HepG2 (cell line): ENCODE measurements around the gene TRAF4. TPM values are rescaled to one million over a fixed set of nuclear protein-coding genes. Genes with fewer than 3 reads are reported as not detected.

Experiments used
- ARID4A ChIP-seq: sonication (generic); formaldehyde crosslinking; IDR thresholded peaks from 2 replicates; pipeline ENCODE4 v1.5.0; 2020; ENCODE audit warnings: mild to moderate bottlenecking, missing genetic modification reagents, borderline replicate concordance
- ELF1 ChIP-seq: sonication (generic); formaldehyde crosslinking; IDR thresholded peaks from 2 replicates; pipeline ENCODE4 v1.4.0; 2020; ENCODE audit warnings: missing genetic modification reagents
- MIER3 ChIP-seq: IDR thresholded peaks from 2 replicates; pipeline ENCODE4 v1.6.1; 2016; ENCODE audit warnings: missing compliant biosample characterization, borderline replicate concordance
- MYNN ChIP-seq: sonication (generic); formaldehyde crosslinking; IDR thresholded peaks from 2 replicates; pipeline ENCODE4 v1.4.0; 2020; ENCODE audit warnings: mild to moderate bottlenecking, low read depth, missing genetic modification reagents
- NR0B2 ChIP-seq: sonication (generic); formaldehyde crosslinking; IDR thresholded peaks from 2 replicates; pipeline ENCODE4 v1.4.0; 2020; ENCODE audit warnings: mild to moderate bottlenecking, missing genetic modification reagents
- NR2F6 ChIP-seq, 2 experiments: IDR thresholded peaks; 2 replicates each; pipeline ENCODE4 v1.6.1; 2016; ENCODE audit warnings: antibody characterized with exemption in 1 of 2, mild to moderate bottlenecking in 1 of 2
- RFX5 ChIP-seq: IDR thresholded peaks from 2 replicates; pipeline ENCODE4 v1.6.1; 2011; ENCODE audit warnings: low read depth, low read length, improper control_type of control experiment
- SMAD1 ChIP-seq: sonication (generic); formaldehyde crosslinking; IDR thresholded peaks from 2 replicates; pipeline ENCODE4 v1.4.0; 2020; ENCODE audit warnings: missing genetic modification reagents, low read depth, mild to moderate bottlenecking, borderline replicate concordance
- SOX6 ChIP-seq, 2 experiments: fragments of 450-650 bp in 1 of 2; sonication (generic) in 1 of 2; formaldehyde crosslinking in 1 of 2; IDR thresholded peaks; 2 replicates each; pipeline versions ENCODE4 v1.4.0 to v1.6.1; 2017 to 2020; ENCODE audit warnings: antibody characterized with exemption in 1 of 2, mild to moderate bottlenecking in 1 of 2, missing genetic modification reagents in 1 of 2
- SP4 ChIP-seq: sonication (generic); formaldehyde crosslinking; IDR thresholded peaks from 2 replicates; pipeline ENCODE4 v1.8.1; 2023; ENCODE audit warnings: mild to moderate bottlenecking, missing genetic modification reagents
- TARDBP ChIP-seq: sonication (generic); formaldehyde crosslinking; IDR thresholded peaks from 2 replicates; pipeline ENCODE4 v1.8.0; 2022; ENCODE audit warnings: mild to moderate bottlenecking, missing genetic modification reagents
- TGIF2 ChIP-seq: IDR thresholded peaks from 2 replicates; pipeline ENCODE4 v1.6.1; 2016; ENCODE audit warnings: control low read depth, missing compliant biosample characterization
- ZKSCAN5 ChIP-seq: sonication (generic); formaldehyde crosslinking; IDR thresholded peaks from 2 replicates; pipeline ENCODE4 v1.5.1; 2020; ENCODE audit warnings: mild to moderate bottlenecking, missing genetic modification reagents
- ZNF136 ChIP-seq: sonication (generic); formaldehyde crosslinking; IDR thresholded peaks from 2 replicates; pipeline ENCODE4 v1.8.1; 2022; ENCODE audit warnings: low read depth, mild to moderate bottlenecking, moderate library complexity, missing genetic modification reagents
- ZNF572 ChIP-seq: sonication (generic); formaldehyde crosslinking; IDR thresholded peaks from 2 replicates; pipeline ENCODE4 v1.5.1; 2020; ENCODE audit warnings: mild to moderate bottlenecking, missing genetic modification reagents
- polyA plus RNA-seq, 8 experiments: library from polyadenylated mRNA; depleted of rRNA in 3 of 8; stranded (reverse) in 7 of 8; unstranded in 1 of 8; fragments of >200 nt; fragmentation: Illumina TruSeq in 4 of 8; extraction: Trizol in 4 of 8; gene quantifications; 2 replicates each; pipeline versions ENCODE4 v1.2.1 to v1.2.3, GENCODE V29; 2011 to 2016; ENCODE audit warnings: low read depth in 4 of 8, missing spikeins in 1 of 8, mixed read lengths in 1 of 8; ENCODE audit not compliant: insufficient read depth in 1 of 8
- total RNA-seq, 5 experiments: library from RNA; depleted of rRNA; stranded (reverse); fragments of >200 nt; fragmentation: Illumina TruSeq; extraction: Trizol; gene quantifications; 2 replicates each; pipeline ENCODE4 v1.2.3, GENCODE V29; 2016; ENCODE audit warnings: low read depth in 1 of 5
- TF ChIP-seq, protein P1 (sequence below): sonication (generic); formaldehyde crosslinking; IDR thresholded peaks from 2 replicates; pipeline ENCODE4 v1.4.0; 2020; ENCODE audit warnings: missing genetic modification reagents, borderline replicate concordance
- TF ChIP-seq, protein P2 (sequence below): IDR thresholded peaks from 2 replicates; pipeline ENCODE4 v1.6.1; 2018; ENCODE audit warnings: missing genetic modification reagents, mild to moderate bottlenecking, missing compliant biosample characterization
- TF ChIP-seq, protein P3 (sequence below): sonication (generic); formaldehyde crosslinking; IDR thresholded peaks from 2 replicates; pipeline ENCODE4 v1.5.1; 2020; ENCODE audit warnings: missing genetic modification reagents, mild to moderate bottlenecking, borderline replicate concordance

TRAF4 gene
- total and polyA plus RNA-seq, 2 of the 13 experiments (the other 11 are each of a cell fraction or from before 2014, with no cell fraction given) = 86.0 to 89.9 TPM

- TF ChIP-seq NR0B2 (CRISPR knock-in tag) (peak; percentile 34; the same call in 1 of the 2 replicates), MIER3 (CRISPR knock-in tag) (0 out of 2 replicates have a peak, but pooled peaks have one; percentile 15), ZNF136 (no peak), SOX6 (IDR thresholded peaks at IDR 0.05) (no peak), SOX6 (CRISPR knock-in tag; IDR thresholded peaks at IDR 0.05) (peak; percentile 33), MYNN (CRISPR knock-in tag) (0 out of 2 replicates have a peak, but pooled peaks have one; percentile 5), ELF1 (CRISPR knock-in tag) (peak; percentile 57), SP4 (CRISPR knock-in tag) (peak; percentile 88), TGIF2 (CRISPR knock-in tag) (no peak), SMAD1 (0 out of 2 replicates have a peak, but pooled peaks have one; percentile 41), NR2F6 (IDR thresholded peaks at IDR 0.05) (no peak), NR2F6 (CRISPR knock-in tag; IDR thresholded peaks at IDR 0.05) (peak; percentile 50), ZKSCAN5 (CRISPR knock-in tag) (no peak), ZNF572 (no peak), ARID4A (CRISPR knock-in tag) (peak; percentile 85), RFX5 (no peak), TARDBP (CRISPR knock-in tag) (peak; percentile 45; the same call in 1 of the 2 replicates)
- TF ChIP-seq, protein P1, sequence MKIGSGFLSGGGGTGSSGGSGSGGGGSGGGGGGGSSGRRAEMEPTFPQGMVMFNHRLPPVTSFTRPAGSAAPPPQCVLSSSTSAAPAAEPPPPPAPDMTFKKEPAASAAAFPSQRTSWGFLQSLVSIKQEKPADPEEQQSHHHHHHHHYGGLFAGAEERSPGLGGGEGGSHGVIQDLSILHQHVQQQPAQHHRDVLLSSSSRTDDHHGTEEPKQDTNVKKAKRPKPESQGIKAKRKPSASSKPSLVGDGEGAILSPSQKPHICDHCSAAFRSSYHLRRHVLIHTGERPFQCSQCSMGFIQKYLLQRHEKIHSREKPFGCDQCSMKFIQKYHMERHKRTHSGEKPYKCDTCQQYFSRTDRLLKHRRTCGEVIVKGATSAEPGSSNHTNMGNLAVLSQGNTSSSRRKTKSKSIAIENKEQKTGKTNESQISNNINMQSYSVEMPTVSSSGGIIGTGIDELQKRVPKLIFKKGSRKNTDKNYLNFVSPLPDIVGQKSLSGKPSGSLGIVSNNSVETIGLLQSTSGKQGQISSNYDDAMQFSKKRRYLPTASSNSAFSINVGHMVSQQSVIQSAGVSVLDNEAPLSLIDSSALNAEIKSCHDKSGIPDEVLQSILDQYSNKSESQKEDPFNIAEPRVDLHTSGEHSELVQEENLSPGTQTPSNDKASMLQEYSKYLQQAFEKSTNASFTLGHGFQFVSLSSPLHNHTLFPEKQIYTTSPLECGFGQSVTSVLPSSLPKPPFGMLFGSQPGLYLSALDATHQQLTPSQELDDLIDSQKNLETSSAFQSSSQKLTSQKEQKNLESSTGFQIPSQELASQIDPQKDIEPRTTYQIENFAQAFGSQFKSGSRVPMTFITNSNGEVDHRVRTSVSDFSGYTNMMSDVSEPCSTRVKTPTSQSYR (CRISPR knock-in tag) = 0 out of 2 replicates have a peak, but pooled peaks have one; percentile 4
- TF ChIP-seq, protein P2, sequence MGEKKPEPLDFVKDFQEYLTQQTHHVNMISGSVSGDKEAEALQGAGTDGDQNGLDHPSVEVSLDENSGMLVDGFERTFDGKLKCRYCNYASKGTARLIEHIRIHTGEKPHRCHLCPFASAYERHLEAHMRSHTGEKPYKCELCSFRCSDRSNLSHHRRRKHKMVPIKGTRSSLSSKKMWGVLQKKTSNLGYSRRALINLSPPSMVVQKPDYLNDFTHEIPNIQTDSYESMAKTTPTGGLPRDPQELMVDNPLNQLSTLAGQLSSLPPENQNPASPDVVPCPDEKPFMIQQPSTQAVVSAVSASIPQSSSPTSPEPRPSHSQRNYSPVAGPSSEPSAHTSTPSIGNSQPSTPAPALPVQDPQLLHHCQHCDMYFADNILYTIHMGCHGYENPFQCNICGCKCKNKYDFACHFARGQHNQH (CRISPR knock-in tag) = no peak; the same call in 1 of the 2 replicates
- TF ChIP-seq, protein P3, sequence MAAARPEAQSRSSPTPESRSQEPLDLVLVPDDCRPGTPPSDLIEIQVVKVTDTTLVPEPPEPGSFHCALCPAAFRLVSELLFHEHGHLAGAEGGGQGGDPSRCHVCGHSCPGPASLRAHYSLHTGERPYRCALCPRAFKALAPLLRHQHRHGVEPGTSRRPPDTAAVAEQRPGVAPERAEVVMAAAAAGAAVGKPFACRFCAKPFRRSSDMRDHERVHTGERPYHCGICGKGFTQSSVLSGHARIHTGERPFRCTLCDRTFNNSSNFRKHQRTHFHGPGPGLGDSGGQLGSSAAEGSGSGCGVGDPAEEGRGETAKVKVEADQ (CRISPR knock-in tag) = 0 out of 2 replicates have a peak, but pooled peaks have one; percentile 27
These were observed 15.2 kb upstream of the TRAF4 start, which contains the start of gene NEK8 (continued) for GRCh38 chr17:28728364-28729200.
